HG02610 (cell line): Measurements from ENCODE around the gene PLBD1.
A peak's percentile ranks its signal among the peaks of the same experiment; 100 is the strongest.

Experiments
- ATAC-seq: cut with Tn5 transposase; IDR thresholded peaks from one replicate; pipeline ENCODE4 v1.9.1; 2021; ENCODE audit warnings: mild to moderate bottlenecking, moderate library complexity; ENCODE audit not compliant: unreplicated experiment

Gene PLBD1

GRCh38 chr12:14505626-14506596 lies 61.8 kb downstream of the PLBD1 start:
- no peak for ATAC-seq

GRCh38 chr12:14495326-14495725 lies 72.4 kb downstream of the PLBD1 start:
- no peak for ATAC-seq

- no peak for ATAC-seq
Observed at GRCh38 chr12:14482886-14483285, 84.8 kb downstream of the PLBD1 start.

GRCh38 chr12:14482361-14482760 lies 85.3 kb downstream of the PLBD1 start:
- ATAC-seq: no peak

GRCh38 chr12:14481201-14481600 lies 86.5 kb downstream of the PLBD1 start:
- no peak for ATAC-seq

- ATAC-seq: no peak
Observed at GRCh38 chr12:14479004-14479403, 88.7 kb downstream of the PLBD1 start.

GRCh38 chr12:14473707-14474287 lies 93.9 kb downstream of the PLBD1 start:
- no peak for ATAC-seq

GRCh38 chr12:14471497-14471896 lies 96.2 kb downstream of the PLBD1 start:
- no peak for ATAC-seq

GRCh38 chr12:14460212-14460841 lies 107.4 kb downstream of the PLBD1 start:
- ATAC-seq: no peak

- ATAC-seq: peak; percentile 55
Observed at GRCh38 chr12:14454098-14454907, 113.4 kb downstream of the PLBD1 start.
